ENCODE data around the gene EXOSC9.
"Not testable (repeated sequence)": the region's sequence is repeated elsewhere in the genome, so short reads cannot be mapped to it uniquely, and the experiment has no call there.

The EXOSC9 gene, protein sequence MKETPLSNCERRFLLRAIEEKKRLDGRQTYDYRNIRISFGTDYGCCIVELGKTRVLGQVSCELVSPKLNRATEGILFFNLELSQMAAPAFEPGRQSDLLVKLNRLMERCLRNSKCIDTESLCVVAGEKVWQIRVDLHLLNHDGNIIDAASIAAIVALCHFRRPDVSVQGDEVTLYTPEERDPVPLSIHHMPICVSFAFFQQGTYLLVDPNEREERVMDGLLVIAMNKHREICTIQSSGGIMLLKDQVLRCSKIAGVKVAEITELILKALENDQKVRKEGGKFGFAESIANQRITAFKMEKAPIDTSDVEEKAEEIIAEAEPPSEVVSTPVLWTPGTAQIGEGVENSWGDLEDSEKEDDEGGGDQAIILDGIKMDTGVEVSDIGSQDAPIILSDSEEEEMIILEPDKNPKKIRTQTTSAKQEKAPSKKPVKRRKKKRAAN

DNA sequence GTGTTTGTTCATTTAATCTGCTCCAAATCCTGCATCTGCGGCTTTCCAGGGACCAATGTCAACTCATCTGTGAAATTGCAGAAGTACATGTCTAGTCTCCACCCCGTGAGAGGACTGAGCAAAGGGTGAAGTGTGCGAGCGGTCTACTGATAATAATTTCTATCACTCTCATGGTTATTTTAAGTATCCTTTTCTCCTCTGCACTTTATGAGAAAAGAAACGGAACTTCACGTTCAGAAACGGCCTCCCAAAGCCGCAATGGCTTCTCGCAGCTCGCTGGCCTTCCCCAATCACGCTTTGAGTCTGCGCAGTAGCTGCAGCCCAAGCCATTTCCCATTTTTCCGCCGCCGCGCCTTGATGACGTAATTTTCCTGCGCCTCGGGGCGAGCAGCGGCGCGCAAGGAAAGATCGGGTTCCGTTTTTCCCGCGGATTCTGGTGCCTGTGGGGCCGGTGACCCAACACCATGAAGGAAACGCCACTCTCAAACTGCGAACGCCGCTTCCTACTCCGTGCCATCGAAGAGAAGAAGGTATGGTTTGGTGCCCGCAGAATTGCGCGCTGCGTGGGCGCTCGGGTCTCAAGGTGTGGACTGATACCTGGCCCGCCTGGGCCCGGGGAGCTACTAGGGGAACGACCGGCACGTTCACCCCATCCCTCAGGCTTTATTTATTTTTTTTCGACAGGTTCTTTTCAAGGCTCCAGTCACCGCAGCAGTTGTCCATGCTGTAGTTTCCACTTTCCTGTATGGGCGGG lies at the start of gene EXOSC9:
Gene EXOSC9, plus strand, starts transcription at position 363 of the 754 bp plus-strand sequence. Its CDS starts 102 bp downstream, at position 465.
- peak; percentile 88 for DNase-seq (ENCODE audit: low read depth, low spot score)

DNA sequence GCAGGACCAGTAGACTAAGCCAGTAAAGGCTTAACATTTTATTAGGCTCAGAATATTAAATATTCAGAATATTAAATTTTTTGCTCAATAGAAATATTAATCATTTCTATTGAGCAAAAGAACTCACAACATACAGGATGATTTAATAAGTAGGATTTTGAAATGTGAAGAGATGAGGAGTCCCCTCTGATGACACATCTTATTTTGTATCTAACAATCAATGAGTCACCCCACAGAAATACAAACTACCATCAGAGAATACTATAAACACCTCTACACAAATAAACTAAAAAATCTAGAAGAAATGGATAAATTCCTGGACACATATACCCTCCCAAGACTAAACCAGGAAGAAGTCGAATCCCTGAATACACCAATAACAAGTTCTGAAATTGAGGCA lies 49.0 kb upstream of the EXOSC9 start:
- DNase-seq (ENCODE audit: low read depth, low spot score): not testable (repeated sequence)

DNA sequence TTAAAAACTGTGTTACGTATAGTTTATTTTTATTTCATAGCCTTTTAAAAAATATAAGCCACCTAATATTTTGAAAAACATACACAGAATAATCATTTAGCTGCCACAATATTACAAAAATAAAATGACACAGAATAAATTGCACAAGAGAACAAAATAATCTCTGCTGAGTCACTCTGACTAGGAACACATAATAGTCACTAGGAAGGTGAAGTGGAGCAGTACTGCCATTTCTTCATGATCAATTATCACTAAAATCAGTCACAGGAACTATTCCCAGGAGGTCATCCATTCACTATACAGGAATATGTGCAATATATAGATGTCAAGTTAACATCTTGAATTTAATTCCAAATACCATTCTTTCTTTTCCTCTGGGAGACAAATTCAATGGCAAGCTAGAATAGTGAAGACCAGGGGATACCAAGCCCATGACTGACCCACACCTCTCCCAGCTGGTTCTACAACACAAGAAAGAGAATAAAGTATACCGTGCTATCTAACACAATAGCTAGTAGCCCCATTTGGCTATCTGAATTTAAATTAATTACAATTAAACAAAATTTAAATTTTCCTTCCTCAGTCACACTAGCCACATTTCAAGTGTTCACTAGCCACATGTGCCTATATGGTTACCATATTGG lies 42.1 kb upstream of the EXOSC9 start:
- DNase-seq (ENCODE audit: low read depth, low spot score): no peak

DNA sequence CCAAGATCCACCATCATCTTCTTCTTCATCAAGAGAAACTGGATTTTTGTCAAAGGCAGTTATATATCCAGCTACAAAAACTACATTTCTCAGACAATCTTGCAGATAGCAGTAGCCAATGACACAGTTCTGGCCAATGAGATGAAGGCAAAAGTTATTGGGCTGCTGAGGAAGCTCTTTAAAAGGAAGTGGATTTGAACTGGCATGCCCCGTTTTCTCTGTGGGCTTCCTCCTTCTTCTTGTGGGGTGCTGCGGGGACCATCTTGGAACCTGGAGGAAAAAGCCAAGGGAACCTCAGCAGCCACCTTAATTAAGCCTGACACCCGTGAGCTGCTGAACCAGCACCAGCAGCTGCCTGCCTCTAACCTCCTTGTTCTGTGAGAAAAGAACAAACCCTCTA lies 40.9 kb upstream of the EXOSC9 start:
- no peak for DNase-seq (ENCODE audit: low read depth, low spot score)

DNA sequence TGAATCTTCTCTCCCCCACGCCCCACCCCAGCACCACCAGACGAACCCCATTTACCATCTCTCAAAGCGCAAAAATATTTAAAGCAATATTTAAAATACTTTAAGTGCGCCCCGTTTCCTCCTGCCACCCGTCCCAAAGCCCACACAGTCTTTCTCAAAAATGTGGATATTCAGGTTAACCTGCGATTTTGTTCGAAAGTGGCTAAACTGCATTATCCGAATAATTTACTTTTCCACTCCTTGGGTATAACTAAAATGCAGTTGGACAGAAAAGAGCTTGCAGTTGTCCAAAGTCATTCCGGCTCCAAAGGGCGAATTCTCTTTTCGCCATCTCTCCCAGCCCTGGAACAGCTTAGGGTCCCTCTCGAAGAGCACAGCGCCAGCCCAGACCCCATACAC lies 36.8 kb upstream of the EXOSC9 start:
- no peak for DNase-seq (ENCODE audit: low read depth, low spot score)

DNA sequence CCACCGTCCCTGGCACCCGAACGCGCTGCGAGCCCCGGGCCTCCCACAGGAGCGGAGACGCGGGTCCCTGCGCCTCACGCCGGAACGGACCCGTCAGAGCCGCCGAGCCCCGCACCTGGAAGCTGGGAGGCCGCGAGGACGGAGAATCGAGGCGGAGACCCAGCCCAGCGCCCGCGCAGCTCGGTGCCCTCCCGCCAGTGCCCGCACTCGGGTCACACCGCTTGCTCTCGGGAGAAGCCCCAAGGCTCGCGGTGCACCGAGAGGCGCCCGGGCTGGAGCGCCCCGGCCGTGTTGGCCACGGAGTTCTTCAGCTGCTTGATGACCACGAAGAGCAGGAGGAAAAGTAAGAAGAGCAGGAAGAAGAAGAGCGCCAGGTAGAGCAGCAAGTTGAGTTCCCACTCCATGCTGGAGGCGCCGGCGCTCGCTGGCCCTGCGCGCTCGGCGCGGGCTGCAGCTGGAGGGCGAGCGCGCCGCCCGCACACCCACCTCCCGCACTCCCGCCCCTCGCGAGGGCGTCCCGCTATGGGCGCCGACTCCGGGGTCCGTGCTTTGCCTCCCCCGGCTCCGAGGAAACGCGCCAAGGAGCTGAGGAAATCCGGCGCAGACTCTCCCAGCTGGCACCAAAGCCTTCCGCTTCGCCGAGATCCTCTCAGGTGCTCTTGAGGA lies 36.3 kb upstream of the EXOSC9 start, which contains the start of gene SMIM43:
Gene SMIM43, minus strand, starts transcription at position 463 of the 666 bp plus-strand sequence. Its CDS starts 59 bp downstream, at position 404.
- DNase-seq (ENCODE audit: low read depth, low spot score): no peak

DNA sequence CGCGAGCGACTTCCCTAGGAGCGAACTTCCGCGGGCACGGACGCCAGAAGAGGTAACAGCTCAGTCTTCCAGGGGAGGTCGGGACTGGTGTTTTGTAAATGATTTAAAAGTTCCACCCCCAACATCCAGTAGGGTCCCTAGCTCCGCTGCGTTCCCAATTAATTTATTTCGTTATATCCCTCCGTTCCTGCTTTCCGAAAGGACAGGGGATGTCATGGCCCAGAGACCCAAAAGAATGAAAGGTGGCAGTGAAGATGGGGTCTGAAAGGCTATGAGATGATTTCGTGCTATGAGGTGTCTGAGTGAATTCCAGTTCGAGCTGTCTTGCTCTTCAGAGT lies 35.8 kb upstream of the EXOSC9 start:
- no peak for DNase-seq (ENCODE audit: low read depth, low spot score)

DNA sequence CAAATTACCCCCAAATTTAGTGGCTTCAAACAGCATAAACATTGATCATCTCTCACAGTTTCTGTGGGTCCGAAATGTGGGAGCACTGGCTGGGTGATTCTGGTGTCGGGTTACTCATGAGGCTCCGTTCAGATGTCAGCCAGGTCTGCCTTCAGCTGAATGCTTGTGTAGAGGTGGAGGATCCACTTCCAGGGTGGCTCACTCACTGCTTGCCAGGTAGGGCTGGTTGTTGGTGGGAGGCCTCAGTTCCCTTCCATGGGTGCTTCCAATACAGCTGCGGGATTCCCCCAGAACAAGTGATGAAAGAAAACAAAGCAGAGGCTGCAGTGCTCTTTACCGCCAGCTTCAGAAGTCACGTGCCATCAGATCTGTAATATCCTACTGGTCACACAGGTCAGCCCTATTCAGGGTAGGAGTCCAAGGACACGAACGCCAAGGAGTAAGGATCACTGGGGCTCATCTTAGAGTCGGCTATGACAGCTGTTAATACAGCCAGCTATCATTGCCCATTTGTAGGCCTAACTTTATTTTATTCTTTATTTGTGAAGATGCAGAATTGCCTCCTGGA lies 35.1 kb upstream of the EXOSC9 start:
- DNase-seq (ENCODE audit: low read depth, low spot score): no peak

DNA sequence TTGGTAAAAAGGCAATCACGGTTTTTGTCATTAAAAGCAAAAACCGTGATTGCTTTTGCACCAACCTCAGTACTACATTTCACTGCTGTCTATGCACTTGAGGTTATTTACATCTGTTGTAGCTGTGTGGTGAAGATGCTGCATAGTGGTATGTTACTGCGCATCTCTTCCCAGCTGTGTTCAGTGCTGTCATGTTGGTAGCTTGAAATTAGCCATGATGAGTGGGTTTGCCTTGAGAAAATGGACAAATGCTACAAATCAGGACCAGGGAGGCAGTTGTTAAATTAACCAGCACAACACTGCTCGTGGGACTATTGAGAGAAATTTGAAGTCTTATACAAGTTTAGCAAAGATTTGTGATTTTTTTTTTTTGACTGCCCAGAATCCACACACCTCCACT lies 34.0 kb upstream of the EXOSC9 start:
- DNase-seq (ENCODE audit: low read depth, low spot score): no peak

DNA sequence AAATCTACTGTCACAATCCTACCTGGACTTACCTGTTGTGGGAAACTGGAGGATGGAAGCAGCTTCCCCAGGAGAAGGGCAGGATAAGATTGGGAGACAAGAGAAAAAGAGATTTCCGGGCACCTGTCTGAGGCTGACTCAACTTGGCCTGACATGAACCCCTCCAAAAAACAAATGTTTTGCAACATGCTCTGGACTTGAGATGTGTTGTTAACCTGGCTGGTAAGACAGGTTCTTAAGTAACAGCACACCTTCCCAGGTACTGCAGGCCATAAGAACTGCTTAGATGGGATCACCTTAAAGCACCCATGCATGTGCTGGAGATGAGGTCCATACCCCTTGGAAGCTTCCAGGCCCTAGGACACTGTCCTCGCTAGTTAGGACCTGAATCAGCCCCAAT lies 31.8 kb upstream of the EXOSC9 start:
- DNase-seq (ENCODE audit: low read depth, low spot score): no peak

DNA sequence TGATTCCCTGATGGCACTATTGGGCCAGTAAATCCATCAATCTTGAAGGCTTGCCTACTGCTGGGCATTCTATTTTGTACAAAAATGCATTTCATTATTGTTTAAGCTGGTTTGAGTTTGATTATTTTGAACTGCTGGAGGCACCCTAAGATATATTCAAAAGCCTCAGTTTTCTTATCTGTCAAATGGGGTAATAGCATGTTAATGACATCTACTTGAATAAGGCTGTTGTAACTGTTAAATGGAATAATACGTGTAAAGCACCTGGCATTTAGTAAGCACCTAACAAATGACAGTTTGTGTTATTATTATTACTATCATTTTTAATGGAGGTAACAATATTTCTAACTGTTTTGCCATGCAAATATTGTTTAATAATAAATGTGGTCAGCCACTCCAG lies 29.3 kb upstream of the EXOSC9 start:
- no peak for DNase-seq (ENCODE audit: low read depth, low spot score)

DNA sequence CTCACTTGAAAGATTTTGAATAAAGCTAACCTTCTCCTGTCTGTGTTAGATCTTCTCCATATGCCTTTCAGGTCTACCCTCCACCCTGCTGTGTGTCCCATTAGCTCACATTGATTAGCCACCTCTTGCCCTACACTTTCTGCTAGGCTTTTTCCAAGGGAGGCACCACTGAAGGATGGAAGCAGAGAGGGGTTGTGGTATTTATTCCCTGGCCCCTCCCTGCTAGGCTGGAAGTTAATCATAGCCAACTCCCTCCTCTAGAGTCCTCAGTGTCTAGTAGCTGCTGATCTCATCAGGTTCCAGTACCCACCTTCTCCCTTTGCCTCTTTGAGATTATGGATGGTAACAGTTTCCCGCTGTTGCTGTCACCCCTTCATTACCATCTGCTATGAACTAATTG lies 27.2 kb upstream of the EXOSC9 start:
- DNase-seq (ENCODE audit: low read depth, low spot score): no peak

DNA sequence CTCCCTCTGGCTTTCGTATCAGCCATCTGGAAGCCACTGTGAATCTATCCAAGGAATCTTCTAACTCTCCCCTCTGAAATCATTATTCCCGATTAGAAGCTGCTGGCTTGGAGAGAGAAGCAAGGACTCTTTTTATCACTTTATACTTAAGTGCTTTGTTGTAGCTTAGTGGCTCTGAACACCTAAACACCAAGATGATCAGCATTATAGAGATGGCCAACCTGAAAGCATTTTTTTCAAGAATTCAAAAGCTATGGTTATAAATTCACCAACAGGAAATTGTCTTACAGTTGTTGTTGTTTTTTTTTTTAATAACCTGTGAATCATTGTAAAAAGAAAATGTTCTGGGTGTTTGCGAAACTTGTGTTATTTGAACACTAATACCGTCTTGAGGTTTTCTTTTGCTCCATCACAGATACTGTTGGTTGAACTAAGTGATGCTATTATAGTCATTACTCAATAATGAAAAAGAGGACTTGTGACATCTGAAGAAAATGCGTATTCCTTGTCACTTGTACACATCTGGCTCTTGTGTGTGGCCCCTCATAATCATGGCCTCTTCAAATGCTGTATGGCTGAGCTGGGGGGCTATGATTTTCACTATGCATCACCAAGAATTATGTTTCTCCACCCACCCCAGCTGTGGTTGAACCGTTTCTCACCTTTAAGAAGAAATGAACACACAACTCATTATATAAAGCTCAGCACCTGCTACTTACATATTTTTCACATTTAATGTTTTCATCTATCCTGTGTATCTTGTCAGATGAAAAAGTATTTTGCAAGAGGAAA lies 24.3 kb upstream of the EXOSC9 start:
- no peak for DNase-seq (ENCODE audit: low read depth, low spot score)

DNA sequence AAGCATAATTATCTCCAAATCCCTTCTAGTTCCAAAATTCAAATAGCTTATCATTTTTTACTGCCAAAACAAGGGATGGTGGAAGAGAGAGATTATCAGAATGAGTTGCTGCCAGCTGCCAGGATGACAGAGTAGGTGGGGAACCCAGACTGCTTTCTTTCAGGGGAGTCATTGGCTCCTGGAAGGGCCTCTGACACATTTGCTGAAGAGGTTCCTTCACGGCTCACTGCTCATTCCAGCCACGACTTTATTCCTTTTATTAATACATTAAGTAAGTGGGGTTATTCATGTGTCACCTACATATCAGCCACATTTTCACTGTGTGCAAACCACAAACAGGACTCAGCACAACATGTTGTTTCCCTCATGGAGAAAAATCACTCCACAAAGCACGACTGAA lies 23.5 kb upstream of the EXOSC9 start:
- no peak for DNase-seq (ENCODE audit: low read depth, low spot score)

DNA sequence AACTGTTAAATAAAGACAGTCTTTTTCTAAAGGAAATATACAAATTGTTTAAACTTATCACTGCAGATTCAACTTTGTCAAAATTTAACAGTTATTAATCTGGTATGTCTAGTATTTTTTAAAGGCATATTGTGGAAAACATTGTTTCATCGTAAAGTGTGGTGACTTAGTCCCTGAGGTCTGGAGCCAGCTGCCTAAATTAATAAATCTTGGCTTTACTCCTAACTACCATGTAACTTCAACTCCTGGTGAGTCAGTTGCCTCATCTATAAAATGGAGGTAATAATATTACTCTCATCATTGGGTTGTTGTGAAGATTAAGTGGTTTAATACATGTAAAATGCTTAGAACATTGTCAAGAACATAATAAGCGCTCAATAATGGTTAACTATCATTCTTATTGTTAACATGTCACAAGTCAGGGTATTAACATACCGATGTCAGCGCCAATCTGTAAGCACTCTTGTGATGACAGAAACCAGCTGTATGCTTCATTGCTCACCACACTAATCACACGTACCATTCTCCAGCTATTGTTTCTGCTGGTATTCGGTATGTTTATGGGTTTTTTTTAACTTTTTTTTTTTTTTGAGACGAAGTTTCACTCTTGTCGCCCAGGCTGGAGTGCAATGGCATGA lies 22.0 kb upstream of the EXOSC9 start:
- no peak for DNase-seq (ENCODE audit: low read depth, low spot score)

DNA sequence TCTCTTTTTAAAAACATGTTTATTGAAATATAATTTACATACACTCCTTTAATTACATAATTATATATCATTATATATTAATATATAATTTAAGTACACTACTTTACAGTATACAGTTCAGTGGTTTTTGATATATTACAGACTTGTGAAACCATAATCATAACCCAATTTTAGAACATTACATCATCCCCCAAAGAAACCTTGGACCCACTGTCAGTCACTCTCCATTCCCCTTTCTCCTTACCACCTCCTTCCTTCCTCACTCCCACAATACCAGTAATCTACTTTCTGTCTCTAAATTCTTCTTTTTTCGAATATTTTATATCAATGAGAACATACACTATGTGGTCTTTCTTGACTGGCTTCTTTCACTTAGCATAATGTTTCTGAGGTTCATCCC lies 17.9 kb upstream of the EXOSC9 start:
- no peak for DNase-seq (ENCODE audit: low read depth, low spot score)

DNA sequence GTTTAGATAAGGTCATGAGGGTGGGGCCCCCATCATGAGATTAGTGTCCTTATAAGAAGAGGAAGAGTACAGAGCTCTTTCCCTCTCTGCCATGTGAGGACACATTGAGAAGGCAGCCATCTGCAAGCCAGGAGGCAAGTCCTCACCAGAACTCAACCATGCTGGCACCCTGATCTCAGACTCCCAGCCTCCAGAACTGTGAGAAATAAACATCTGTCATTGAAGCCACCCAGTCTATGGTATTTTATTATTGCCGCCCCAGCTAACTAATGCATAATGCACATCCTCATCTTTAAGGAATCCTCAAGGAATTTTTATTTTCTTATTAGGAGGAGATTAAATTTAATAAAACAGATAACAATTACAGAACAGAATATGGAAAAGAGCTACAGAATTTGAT lies 16.7 kb upstream of the EXOSC9 start:
- DNase-seq (ENCODE audit: low read depth, low spot score): no peak

DNA sequence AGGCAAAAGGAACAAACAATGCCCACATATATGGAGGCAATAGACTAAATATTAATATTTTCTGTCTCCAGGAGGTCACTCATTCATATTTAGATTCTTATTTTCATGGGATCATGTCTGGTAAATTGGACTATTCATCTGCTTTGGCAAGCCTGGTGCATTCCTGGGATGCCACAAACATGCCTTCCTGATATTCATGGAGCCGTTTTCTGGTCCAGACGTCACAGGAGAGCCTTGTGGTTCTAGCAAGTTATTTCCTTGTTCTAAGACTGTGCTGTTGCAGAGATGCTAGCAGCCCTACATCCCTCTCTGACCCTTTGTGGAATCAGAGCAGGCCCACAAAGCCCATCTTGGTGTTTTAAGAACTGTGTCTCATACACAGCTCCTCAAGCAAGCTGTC lies 16.1 kb upstream of the EXOSC9 start:
- peak; percentile 57 for DNase-seq (ENCODE audit: low read depth, low spot score)

DNA sequence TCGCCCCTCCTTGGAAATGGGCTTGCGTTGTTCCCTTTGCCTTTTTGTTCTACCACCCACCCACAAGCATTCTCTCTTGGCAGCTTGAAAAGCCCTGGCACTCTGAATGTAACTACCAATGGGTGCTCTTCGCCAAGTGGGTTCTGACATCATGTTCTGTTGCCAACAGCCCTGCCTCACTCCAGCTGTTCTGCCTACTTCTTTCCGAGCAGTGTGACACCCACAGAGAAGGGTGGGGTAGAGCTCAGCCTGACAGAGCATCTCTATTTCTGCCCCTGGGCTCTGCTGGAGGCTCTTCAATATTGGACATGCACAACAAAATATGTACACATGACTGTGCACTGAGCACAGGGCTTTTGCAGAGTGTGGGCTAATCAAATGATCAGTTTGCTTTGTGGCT lies 15.6 kb upstream of the EXOSC9 start:
- no peak for DNase-seq (ENCODE audit: low read depth, low spot score)

DNA sequence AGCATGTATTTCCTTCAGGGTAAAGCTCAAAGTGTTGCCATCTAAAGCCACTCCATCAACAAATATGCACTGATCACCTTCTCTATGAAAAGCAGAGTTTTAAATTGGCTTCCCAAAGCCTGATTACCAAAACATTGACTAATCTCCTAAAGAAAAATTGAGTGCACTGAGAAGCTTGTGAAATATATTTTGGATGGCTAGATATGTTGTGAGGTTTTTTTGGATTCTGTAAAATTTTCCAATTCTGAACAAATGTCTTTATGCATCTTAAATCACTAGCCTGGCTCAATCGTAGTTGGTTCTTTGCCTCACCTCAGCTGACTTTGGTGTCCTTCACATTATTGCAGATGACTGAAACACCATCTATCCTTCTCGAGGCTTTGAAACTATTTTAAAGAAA lies 14.9 kb upstream of the EXOSC9 start:
- DNase-seq (ENCODE audit: low read depth, low spot score): no peak
